GM21619 (cell line): ENCODE data around the gene CARD9.
A peak's percentile ranks its signal among the peaks of the same experiment; 100 is the strongest.

ENCODE experiments used
- ATAC-seq: cut with Tn5 transposase; IDR thresholded peaks from one replicate; pipeline ENCODE4 v1.9.1; 2021; ENCODE audit not compliant: unreplicated experiment

CARD9 gene

DNA sequence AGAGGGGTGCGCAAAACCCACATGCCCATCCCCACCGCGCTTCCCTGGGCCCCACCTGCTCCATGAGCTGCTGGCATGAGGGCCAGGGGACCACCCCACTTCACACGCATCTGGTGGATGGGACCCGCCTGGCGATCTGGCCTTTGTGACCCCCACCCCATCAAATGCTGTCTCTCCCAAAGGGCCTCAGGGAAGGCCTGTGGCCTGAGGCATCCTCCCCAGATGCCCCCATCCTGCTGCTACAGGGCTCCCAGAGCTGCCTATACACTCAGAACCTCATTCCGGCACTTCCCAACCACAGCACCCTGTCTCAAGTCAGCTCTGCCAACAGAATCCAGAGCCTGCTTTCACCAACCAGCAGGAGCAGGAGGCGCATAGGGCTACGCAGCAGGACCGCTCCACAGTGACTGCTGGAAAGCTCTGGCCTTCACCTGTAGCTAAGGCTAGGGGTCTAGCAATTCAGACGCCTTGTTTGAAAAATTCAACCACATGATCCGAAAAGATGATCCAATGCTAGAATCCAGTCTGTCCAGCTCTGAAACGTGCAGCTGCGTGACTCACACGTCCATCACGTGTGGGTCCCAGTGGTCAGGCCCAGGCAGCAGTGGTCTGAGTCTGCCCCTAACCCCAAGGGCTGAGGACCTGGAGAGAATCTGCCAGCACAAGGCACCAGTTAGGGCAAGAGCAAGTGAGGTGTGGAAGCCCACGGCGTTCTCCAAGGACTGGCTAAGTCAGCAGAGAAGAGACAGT is 27.9 kb upstream of the CARD9 start:
- ATAC-seq = no peak

DNA sequence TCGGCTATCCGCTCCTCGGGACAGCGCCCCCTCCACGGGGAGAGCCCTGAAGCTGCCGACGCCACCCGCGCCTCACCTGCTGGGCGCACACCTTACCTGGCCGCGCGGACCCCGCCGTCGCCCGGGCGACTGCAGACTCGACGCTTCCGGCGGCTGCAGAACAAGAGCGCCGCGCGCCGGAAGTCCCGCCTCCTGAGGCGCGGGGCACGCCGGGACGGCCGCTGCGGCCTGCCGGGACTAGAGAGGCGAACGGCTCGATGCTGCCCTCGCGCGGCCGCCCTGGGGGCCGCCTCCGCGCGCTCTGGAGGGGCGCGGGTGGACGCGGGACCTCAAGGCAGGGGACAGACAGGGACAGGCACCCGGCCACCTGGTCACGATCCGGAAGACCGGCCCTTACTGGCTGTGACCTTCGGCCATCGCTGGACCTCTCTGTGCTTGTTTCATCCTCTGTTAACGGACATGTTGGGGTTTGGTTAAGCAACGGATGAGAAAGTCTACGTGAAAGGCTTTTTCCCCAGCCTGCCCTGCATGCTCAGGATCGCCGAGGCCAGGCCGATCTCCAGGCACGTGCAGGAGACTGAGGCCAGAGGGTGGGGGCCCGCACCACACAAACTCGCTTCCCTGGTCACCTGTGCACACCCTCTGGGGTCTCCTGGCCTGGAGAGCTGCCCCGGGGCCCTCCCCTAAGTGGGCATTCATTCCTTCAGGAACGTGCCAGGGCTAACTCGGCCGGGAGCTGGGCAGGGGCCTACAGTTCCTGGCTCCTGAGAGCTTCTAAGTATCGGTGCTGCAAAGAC is 26.8 kb upstream of the CARD9 start, which contains the start of gene SNAPC4:
Gene SNAPC4, minus strand, starts transcription at position 133 of the 797 bp plus-strand sequence. CDS start 1,742 bp downstream, outside the sequence.
- peak; percentile 55 for ATAC-seq

GRCh38 chr9:136399176-136400037 is 25.9 kb upstream of the CARD9 start:
- peak; percentile 30 for ATAC-seq

DNA sequence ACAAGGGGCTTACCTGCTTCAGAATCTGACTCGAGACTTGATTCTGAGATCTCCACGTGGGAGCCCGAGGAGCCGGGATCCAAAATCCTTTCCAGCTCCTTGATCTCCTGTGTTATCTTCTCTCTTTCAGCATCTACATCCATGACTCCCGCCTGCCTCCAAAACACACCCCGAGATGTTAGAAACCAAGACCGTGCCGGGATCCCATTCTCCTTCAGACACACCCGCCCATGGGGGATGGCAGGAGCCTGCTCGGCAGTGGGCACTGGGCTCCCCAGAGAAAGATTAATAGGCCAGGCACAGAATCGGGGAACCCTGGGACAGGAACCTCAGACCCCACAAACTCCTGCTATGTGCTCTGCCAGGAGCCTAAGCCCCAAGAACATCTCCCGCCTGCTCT is 24.8 kb upstream of the CARD9 start:
- ATAC-seq = no peak

DNA sequence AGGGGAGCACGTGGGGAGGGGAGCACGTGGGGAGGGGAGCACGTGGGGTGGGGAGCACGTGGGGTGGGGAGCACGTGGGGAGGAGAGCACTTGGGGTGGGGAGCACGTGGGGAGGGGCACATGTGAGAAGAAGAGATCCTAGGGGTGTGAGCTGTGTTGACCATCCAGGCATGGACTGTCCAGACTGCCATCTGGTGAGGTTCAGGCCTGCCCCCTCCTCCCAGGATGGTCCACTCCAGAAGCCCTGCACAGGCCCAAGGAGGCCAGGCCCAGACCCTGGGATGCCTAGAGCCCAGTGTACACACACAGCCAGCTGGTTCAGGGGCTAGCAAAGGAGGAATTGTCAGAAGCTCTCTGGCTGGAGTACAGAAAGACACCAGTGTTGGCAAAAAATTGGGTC is 24.2 kb upstream of the CARD9 start:
- no peak for ATAC-seq

GRCh38 chr9:136396219-136396515 is 22.7 kb upstream of the CARD9 start:
- ATAC-seq = no peak

DNA sequence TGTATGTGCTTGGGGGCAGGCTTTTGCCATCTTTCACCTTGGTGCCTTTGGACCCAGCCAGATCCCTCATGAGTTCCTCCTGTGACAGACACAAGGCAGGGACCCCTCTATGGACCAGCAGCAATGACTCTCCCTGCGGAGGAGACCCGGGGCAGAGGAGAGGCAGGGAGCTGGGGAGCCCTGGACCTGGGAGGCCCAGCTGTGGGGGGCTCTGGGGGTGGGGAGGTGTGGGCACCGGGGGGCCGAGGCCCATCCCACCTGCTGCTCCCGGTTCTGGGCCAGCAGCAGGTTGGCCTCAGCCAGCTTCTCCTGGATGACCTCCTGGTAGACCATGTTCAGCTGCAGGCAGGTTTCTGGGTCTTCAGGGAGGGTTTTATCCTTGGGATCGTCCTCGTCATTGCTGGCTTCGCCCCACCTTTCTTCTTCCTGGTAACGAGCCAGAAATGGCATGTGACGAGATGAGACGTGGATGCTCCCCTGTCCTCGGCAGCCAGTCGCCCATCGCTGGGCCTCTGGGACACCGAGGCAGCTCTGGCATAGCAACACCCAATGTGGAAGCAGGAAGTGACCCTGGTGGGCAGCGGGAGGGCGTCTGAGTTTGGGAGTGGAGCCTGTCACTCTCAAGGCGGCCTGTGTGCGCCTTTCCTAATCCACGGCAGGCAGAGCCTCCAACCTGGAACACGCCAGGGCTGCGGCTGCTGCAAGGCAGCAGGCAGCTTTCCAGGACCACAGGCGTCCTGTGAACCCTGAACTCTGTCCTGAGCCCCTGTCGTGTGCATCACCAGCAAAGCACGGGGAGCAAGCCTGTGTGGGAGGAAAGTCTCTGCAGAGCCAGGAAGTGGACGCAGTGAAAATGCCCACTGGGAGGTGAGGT is 22.1 kb upstream of the CARD9 start:
- ATAC-seq = no peak

DNA sequence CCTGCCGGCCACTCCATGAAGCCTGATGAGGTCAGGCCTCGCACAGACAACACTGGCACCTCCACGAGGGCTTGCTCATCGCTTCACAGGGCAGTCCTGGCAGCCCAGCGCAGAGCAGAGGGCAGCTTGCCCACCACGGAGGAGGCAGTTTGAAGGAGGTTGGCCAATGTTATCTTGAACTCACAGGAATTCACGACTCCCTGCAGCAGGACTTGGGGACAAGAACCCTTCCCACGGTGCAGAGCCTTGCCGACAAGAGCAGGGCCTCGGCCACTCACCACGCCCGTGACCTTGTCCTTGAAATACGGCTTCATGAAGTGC is 21.5 kb upstream of the CARD9 start:
- no peak for ATAC-seq

GRCh38 chr9:136394312-136395019 is 21.0 kb upstream of the CARD9 start:
- ATAC-seq = no peak

DNA sequence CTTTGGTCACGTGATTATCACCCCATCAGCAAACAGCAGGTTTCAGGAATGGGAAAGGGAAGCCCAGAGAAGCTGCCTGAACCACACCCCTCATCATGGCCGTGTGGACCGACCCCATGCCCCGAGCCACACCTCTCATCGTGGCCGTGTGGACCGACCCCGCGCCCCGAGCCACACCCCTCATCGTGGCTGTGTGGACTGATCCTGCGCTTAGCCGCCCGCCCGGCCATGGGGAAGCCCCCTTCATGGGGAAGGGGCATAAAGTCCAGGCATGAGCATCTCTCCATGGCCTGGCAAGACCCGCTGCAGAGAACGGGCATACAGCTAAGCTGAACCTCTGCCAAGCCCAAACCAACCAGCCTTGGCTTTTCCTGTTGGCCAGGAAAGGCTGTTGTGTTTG is 20.1 kb upstream of the CARD9 start:
- no peak for ATAC-seq

DNA sequence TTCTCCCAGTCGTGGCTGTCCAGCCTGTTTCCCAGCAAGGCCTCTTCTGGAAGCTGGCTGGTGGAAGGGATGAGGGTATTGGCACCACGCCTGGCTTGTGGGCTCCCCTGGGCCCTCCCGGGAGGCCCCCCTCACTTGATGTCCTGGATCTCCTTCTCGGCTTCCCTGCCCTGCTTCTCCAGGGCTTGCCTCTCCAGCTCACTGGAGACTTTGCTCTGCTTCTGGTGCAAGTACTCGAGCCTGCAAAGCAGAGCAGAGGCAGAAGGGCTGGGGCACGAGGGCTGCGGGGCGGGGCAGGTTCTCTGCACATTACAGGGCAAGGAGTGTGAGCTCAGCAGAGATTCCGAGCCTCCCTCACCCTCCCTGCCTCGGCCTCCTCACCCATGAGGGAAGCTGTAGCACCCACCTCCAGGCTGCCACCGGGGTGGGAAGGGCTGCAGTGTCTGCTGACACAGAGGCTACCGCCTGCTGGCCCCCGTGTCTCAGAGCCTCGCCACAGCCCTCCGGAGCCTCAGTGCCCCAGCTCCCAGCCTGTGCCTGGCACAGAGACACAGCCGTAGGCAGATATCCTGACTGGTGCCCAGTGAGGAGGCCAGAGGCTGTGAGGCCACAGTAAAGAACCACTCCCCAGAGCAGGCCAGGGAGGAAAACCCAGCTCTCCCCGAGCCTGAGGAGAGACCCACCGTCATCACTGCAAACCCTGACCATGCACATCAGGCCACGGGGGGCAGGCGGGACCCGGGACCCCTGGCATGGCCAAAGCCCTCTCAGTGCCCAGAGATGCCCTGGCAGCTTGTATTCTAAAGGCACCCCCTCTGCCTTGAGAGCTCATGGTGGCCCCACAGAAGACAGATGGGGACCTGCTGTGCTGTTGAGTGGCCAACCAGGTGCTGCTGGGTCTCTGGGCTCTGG is 19.3 kb upstream of the CARD9 start:
- no peak for ATAC-seq

DNA sequence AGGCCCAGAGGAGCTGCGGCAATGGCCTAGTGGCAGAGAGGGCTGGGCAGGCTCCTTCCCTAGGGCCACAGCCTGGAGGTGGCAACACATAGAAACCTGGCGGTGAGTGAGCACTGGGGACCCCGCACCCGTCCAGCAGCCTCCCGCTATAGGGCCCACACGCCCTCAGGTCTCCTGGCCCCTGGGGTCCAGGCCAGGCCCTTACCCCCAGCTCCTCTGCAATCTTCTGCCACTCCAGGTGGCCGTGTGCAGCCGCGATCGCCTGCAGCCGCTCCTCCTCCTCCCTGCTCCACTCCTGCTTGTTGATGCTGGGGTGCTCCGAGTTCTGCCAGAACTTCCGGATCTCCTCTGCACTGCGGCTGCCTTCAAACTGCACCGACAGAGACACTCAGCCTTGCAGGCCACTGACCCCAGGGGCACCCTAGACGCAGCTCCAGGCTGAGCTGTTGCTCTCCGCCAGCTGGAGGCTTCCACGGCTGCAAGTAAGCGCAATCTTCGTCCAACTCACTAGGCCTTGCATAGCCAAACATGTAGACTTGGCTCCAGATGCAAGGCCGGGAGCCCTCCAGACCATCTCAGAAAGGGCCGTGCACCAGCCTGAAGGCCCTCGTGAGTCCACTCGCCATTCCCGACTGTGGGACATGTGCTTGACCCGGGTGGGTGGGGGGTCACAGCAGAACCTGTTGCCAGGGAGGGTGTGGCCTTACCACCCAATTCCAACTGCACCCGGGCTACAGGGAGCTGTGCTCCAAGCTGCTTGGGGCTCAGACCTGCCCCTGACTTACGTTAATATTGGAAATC is 18.5 kb upstream of the CARD9 start:
- ATAC-seq = no peak

GRCh38 chr9:136389396-136389795 is 15.9 kb upstream of the CARD9 start:
- no peak for ATAC-seq

- ATAC-seq = no peak
These were observed 13.7 kb upstream of the CARD9 start for GRCh38 chr9:136387217-136387616.

- ATAC-seq = no peak
These were observed 12.5 kb upstream of the CARD9 start for GRCh38 chr9:136386018-136386417.

- ATAC-seq = no peak
These were observed 11.5 kb upstream of the CARD9 start for GRCh38 chr9:136385015-136385414.

DNA sequence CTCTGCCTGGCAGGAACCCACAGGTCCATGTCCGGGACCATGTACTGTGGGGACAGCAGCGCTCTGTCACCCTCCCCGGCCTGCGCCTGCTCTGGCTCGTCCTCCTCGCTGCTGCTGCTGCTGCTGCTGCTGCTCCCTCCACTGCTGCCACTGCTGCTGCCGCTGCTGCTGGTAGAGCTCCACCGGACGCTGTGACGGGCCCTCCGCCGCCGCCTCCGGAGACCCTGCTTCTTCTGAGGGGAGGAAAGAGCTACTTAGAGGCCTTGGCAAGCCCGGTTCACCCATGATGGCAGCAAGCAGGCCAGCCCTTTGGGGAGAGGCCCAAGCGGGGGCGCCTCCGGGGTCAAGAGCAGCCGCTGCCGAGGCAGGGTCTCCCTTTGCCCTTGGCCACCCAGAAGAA is 10.0 kb upstream of the CARD9 start:
- ATAC-seq = no peak

DNA sequence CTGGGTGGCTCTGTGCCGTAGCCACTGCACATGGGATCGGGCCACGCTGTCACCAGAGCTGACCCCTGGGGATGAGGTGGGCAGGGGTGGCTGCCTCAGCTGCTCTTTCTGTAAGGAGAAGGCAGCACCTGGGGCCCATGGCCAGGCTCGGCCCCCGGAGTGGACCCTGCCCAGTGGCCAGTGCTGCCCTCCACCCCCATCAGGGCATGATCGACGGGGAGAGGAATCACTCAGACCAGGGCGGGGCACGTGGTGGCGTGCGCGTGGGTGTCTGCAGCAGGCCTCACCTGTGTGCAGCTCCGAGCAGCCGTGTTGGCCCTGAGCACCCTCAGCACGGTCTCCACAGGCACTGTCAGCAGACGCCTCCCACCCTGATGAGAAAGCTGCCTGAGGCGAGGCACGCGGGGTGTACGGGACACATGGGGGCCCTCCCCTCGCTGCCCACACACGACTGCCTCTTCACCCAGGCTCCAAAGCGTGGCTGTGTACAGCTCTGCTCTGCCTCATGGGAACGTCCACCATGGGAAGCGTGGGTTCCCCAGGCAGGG is 8.6 kb upstream of the CARD9 start:
- ATAC-seq = no peak
